NCI-H187 treated with DMSO at 0.1 percent for 48 hours (cell line): ENCODE results near the gene RSPRY1.

Source experiments
- DNase-seq: peaks from one replicate; lab custom pipeline; 2025; lab: John Stamatoyannopoulos, UW

RSPRY1 gene

DNA sequence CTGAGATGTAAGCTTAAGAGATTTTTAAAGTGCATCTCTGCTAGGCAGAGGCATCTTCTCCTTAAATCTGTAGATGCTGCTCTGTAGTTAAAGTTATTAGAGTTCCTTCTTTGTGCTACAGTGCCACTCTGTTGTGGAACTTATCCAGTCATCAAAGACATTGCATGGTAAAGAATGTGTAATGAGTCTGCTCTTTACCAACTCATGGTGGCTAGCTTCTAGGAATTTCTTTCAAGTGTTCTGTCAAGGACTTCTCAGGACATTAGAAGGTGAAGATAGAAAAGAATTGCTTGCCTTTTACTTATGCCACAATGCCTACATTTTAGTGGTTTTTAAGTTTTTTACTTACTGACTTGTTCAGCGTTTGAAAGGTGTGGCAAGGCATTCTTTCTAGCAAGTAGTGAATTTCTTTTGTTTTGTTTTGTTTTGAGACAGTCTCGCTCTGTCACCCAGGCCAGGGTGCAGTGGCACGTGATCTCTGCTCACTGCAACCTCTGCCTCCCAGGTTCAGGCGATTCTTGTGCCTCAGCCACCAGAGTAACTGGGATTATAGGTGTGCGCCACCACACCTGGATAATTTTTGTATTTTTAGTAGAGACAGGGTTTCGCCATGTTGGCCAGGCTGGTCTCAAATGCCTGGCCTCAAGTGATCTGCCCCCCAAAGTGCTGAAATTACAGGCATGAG lies 38.7 kb downstream of the RSPRY1 start:
- DNase-seq, result no peak

DNA sequence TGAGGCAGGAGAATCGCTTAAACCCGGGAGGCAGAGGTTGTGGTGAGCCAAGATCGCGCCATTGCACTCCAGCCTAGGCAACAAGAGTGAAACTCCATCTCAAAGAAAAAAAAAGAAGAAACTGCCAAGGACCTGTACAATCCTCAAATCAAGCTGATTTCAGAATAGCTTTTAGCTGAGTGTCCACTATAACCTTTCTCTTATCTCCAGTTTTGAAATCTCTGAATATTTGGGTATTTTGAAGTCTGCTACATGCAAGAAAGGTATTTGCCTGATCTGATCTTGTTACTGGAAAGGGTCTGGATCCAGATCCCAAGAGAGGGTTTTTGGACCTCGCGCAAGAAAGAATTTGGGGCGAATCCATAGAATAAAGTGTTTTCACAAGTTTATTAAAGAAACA lies 39.8 kb downstream of the RSPRY1 start:
- no peak for DNase-seq

DNA sequence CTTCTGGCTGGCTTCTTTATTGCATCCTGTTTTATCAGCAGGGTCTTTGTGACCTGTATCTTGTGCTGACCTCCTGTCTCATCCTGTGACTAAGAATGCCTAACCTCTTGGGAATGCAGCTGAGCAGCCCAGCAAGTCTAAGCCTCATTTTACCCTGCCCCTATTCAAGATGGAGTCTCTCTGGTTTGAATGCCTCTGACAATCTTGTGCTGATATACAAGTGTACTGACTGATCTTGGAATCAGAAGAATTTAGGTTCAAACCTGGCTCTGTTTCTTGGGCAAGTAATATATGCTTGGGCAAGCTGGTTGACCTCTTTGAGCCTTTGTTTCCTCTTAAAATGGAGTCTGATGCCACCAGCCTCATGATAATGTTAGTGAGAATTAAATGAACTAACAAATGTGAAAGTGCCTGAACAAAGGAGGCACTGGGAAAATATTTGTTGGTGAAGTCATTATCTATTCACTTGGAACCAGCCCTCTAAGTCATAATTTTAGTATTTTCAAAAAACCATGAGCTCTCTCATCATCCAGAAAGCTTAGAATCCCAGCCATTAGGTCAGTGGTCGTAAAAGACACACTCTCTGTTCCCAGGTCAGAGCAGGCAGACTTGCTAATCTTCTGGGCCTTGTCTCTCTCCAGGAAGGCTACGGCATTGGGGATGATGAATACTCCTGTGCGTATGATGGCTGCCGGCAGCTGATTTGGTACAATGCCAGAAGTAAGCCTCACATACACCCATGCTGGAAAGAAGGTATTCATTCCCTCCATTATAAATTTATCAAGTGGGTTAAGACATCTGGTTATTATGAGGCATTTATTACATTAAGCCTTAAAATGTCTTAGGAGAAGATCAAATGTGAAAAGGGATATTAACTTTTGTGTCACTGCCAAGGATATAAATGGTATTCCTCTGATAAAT lies 40.8 kb downstream of the RSPRY1 start:
- no peak for DNase-seq

DNA sequence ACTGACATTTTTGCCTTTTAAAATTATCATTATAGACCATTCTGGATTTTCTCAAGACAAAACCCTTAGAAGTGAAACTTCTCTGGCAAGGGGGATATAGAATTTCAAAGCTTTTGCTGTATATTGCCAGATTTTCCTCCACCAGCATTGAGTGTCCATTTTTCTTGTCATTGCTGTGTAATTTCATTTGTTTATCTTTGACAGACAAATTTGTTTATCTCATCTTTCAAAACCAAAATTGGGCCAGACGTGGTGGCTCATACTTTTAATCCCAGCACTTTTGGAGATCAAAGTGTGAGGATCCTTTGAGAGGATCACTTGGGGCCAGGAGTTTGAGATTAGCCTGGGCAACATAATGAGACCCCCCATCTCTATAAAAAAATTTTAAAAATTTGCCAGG lies 43.0 kb downstream of the RSPRY1 start:
- no peak for DNase-seq

DNA sequence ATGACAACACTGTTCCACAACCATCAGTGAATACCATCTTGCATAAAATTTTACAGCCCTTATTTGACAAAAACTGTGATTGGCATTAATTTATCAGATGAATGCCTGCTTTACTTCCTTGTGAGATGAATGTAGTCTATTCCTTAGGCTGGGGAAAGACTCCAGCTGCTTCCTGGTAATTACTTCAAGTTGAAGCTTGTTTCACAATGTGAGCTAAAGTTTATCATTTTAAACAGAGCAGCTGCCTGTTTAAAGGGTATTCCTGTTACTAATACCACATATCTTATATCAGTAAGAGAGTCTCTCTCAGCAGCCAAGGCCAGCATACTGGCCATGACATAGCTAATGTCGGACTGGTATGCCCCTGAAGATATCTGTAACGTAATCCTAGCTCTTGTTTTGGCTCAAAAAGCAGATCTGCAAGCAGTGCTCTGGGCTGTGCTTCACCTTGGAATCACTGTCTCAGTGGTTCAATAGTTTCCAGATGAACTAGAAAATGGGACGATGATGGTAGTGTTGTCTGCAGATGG lies 45.8 kb downstream of the RSPRY1 start:
- no peak for DNase-seq

DNA sequence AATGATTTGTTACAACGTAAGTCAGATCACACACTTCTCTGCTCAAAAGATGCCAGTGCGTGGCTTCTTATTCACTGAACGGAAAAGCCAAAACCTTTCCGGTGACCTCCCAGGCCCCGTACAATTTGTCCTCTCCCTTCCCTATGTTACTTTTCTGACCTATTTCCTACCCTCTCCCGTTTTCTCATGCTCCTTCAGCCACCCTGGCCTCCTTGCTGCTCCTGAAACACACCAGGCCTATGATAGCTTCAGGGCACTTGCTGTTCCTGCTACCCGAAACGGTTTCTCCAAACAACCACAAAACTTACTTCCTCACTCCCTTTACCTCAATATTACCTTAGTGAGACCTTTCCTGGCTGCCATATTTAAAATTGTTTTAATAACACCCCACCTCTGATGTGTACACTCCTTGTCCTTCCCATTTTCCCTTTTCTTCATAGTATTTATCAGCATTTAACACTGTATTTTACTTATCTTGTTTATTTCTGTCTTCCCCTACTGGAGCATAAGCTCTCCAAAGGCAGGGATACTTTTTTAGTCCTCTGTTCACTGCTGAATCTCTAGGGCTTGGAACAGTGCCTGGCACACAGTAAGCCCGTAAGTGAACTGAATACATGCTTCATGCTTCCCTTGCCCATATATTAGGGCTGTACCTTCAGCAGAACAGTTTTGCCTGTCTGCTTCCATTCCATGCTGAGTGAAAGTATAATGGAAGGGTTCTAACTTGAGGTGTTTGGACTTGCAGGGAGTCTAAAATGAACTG lies 48.0 kb downstream of the RSPRY1 start:
- DNase-seq, result no peak

DNA sequence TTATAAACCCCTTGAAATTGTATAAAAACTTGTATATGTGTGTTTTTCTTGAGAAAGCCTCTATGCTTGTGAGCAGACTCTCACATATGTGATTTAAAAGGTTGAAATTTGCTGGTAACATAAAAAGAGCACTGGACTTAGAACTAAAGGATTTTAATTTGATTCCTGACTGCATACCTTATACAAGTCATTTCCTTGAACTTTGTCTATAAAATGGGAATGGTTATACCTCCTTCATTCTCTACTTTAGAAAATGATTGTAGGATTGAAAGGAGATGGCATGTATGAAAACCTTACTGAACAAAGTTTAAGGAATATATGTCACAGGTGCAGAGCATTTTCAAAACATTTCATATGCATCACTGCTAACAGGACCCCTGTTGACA lies 48.6 kb downstream of the RSPRY1 start:
- DNase-seq, result no peak

DNA sequence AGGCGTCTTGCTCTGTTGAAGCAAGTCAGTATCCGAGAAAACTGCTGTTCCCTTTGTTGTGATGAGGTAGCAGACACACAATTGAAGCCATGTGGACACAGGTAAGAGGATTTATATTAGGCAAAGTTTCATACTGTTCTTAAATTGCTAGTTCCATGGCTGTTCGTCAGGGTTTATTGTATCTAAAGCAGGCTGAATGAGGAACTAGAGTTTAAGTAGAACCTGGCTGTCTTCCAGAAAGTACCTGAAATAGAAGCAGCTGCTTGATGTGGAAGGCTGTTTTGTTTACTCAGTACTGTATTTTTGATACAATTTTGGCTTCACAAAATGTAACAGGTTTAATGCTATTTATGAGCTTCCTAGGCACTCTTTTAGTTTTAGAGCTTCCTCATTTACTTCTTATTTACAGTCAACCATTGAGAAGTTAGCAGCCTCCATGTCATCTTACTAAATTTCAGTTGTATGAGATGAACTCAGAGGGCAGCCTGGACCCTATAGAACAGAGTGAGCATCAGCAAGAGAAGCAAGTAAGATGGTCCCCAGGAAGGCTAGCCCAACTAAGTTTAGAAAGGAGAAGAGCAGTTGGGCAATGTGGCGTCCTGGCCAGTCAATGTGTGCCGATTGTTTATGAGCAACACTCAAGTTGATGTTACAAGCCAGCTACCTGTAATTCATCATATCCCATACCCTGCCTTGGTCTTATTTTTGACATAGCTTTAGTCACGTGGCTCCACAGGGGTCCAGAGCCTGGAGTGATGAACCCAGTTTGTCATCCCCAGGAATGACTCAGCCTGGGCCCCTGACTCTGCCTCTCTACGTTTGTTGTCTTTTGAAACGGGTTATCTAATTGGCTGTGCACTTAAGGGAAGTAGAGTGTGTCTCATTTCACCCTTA lies 49.2 kb downstream of the RSPRY1 start:
- peak; percentile 65 for DNase-seq

DNA sequence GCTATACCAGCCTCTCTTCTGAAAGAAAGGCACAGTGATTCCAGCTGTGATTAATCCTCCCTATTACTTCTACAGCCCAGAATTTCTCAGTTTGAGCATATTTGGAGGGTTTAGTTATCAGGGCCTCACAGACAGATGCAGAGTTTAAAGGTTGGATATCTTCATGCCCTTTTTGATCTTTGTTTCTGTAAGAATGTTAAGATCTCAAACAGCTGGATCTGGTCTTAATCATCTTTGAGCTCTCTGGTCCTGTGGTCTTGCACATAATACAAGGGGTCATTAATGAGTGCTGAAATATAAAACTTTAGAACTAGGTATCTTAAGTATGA lies 49.9 kb downstream of the RSPRY1 start:
- DNase-seq, result no peak

DNA sequence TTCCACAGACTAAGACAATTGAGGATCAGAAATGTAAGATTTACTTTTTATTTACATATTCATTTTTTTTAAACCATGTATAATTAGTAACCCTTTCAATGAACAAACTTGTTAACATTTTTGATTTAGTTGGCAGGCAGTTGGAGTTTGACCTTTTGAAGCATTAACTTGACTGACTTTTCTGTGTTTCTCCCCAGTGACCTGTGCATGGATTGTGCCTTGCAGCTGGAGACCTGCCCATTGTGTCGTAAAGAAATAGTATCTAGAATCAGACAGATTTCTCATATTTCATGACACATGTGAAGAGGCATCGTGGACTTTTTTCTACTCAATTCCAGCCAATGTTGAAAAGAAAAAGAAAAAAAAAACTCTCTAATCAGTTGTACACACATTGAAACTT lies 52.6 kb downstream of the RSPRY1 start:
- DNase-seq, result no peak

DNA sequence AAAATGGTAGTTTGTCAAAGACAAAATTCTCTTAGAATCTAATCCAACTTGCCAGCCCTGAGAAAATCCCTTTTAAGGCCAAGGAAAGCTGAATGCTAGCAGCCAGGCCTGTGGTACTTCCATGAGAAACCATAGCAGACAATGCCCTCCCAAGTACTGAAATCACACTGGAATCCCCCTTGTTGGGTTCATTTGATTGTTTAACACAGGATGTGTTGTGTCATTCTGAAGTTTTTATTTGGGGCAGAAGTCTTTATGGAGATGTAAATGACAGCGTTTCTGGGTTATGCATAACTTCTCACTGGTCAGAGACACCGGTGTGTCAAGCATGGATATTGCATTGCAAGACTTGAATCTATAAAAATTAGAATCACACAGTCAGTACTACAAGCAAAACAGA lies 53.0 kb downstream of the RSPRY1 start:
- no peak for DNase-seq

DNA sequence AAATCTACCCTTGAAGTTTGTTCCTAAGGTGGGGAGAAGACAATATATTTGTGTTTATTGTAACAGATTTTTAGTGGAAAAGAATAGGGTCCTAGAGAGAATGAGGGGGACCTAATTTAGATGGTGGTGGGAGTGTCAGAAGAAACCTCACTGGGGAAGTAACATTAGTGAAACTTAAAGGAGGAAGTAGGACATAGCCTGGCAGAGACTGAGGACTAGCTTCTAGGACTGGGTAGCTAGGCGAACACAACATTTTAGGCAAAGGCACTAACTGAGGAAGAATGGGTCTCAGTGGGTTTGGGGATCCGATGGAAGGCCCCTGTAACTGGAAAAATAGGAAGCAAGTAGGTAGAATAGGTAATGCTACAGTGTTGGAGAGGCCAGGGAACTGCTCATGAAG lies 54.7 kb downstream of the RSPRY1 start:
- DNase-seq, result no peak

DNA sequence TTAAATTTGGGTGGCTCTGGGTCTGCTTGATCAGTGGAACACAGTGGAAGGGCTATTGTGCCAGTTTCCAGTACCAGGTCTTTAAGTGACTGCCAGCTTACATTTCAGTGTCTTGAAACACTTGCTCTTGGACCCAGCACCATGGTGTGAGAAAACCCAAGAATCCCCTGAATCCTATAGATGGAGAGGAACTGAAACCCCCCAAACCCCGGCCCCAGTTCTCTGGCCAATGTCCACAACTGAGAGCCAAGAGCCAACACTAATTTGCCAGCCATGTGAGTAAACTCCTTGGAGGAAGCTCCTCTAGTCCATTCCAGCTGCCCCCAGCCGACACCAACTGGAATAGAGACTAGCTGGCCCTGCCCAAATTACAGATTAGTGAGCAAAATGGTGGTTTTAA lies 56.5 kb downstream of the RSPRY1 start:
- no peak for DNase-seq

DNA sequence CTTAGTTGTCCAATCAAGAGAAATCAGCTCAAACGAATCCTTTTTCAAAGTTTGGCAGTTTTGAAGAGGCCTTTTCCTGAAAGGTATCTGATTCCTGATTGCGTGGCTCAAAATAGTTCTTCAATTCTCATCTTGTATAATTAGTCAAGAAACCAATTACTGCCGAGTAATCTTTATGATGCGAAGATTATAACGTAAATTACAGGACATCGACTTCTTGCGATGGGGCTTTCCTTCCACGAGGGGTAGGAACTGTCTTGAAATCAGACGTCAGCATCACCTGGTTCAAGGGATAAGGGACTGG lies 58.3 kb downstream of the RSPRY1 start:
- DNase-seq, result no peak

DNA sequence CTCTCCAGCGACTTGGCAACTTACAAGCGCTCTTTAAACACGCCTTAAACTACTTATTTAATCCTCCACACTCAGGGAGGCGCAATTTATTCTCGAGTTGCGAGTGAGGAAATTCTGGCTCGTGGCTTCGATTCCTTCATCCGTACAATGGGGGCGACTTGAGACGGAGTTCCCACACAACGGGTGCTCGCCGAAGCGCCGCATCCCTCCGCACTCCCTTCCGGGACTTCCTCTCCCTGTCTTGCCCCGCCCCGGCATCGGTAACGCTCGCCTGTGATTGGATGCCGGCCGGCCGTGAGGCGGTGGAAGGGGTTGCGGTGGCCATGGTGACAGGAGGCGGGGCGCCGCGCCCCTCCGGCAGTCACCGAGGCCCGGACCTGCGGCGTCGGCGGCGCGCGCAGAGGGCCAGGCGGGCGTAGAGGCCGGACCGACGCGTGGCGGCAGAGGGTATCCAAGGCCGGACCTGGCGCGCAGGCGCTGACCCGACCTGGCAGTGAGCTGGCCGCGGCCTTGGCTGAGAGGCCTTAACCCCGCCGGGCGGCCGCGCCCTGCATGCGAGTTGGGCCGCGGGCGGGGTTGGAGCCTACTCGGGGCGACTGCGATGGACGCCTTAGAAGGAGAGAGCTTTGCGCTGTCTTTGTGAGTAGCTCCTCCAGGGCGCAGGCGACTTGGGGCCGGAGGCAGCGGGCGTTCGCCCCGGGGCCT lies 58.8 kb downstream of the RSPRY1 start, which contains the start of gene ARL2BP:
ARL2BP (plus strand) TSS at position 493 of the 705 bp plus-strand sequence; CDS start at position 602, 109 bp downstream.
- DNase-seq, result peak; percentile 48

DNA sequence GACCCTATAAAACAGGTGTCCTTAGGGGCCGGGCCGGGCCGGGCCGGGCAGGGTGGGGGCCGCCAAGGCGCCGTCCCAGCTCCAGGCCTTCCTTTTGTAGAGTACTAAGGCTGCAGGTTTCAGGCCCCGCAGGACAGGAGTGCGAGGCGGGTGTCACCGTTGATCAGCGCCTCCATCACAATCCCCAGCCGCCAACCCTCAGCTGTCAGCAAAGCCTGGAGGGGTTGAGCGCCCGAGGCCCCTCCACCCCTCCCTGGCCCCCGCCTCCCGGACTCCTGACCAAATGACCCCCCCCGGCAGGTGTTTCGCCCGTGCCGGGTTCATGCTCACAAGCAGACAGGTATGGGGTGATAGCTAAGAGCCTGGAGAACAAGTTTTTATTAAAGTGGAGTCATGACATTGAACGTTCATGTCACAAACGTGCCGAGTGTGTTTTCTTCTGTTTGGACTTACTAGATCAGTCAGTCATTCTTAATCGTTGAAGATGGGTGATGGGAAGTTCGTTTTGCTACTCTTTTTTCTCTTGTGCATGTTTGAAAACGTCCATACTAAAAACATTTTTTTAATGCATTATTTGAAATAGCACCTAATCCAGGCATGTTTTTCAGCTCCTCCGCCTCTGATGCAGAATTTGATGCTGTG lies 59.5 kb downstream of the RSPRY1 start:
- no peak for DNase-seq

DNA sequence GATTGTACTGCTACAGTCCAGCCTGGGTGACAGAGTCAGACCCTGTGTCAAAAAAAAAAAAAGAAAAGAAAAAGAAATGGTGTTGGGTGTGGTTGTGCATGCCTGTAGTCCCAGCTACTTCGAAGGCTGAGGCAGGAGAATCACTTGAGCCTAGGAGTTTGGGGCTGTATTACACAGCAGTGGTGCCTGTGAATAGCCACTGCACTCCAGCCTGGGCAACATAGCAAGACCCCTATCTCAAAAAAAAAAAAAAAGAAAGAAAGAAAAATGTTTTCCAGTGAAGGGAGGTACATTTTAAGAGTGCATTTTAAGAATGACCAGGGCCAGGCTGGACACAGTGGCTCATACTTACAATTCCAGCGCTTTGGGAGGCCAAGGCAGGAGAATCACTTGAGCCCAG lies 65.2 kb downstream of the RSPRY1 start:
- DNase-seq, result no peak

DNA sequence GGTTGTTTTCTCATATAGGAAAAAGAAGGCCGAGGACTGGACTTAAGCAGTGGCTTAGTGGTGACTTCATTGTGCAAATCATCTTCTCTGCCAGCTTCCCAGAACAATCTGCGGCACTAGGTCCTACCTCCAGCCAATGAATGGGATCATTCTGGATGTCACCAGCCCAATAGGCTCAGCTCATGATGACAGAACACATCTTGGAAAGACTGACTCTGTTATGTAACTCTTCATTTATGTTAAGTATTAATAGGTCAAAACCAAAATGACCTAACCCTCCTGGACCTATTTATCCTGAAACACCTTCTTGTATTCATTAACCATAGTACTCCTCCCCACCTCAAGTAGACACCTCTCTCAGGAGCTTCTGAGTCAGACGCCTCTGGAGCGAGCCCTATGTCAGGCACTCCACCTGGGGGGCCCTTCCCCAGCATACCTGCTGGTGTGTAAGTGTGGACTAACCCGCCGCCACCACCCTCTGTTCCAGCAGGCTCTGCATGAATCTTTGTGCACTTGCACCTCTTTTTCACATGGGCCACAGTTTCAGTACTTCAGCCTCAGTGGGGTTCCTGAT lies 66.1 kb downstream of the RSPRY1 start:
- no peak for DNase-seq

DNA sequence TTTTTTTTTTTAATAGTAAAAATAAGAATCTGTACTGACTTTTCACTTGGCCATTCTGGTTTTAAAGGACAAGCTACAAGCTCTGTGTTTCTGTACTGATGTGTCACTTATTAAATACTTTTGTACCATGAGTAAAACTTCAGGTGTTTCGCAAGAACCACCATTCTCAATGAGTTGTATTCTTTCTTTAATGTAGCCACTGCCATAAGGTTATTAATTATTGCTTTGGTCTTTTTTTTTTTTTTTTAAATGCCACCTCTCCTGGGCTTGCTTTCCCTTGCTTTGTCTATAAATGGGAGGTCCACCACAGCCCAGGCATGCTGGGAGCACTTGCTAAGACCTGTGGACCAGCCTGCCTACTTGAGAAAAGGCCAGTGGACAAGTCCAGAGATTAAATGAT lies 67.3 kb downstream of the RSPRY1 start:
- no peak for DNase-seq
